ENCODE measurements around the gene ELMO3.
A peak's percentile ranks its signal among the peaks of the same experiment; 100 is the strongest.

The ELMO3 gene

GRCh38 chr16:67198238-67198734, 645 bp upstream of the ELMO3 start:
- peak; percentile 37 for DNase-seq

GRCh38 chr16:67199808-67200198, 872 bp downstream of the ELMO3 start:
- DNase-seq, result no peak

- DNase-seq, result no peak
Observed at GRCh38 chr16:67200491-67200890, 1.6 kb downstream of the ELMO3 start.

- DNase-seq, result no peak
Observed at GRCh38 chr16:67201411-67202345, 2.7 kb downstream of the ELMO3 start.

GRCh38 chr16:67202426-67202825, 3.5 kb downstream of the ELMO3 start:
- DNase-seq, result no peak

- DNase-seq, result no peak
Observed at GRCh38 chr16:67202956-67203493, 4.1 kb downstream of the ELMO3 start.

- no peak for DNase-seq
Observed at GRCh38 chr16:67204076-67204475, 5.1 kb downstream of the ELMO3 start.

GRCh38 chr16:67206129-67206837, 7.4 kb downstream of the ELMO3 start:
- DNase-seq, result no peak

- DNase-seq, result no peak
Observed at GRCh38 chr16:67206838-67207248, 7.9 kb downstream of the ELMO3 start.

GRCh38 chr16:67207249-67208091, 8.5 kb downstream of the ELMO3 start:
- DNase-seq, result no peak

GRCh38 chr16:67208154-67208896, 9.4 kb downstream of the ELMO3 start:
- DNase-seq, result no peak

- no peak for DNase-seq
Observed at GRCh38 chr16:67209565-67209964, 10.6 kb downstream of the ELMO3 start.

- no peak for DNase-seq
Observed at GRCh38 chr16:67210069-67210937, 11.4 kb downstream of the ELMO3 start.

GRCh38 chr16:67211674-67212073, 12.7 kb downstream of the ELMO3 start:
- DNase-seq, result no peak

- no peak for DNase-seq
Observed at GRCh38 chr16:67212766-67213165, 13.8 kb downstream of the ELMO3 start.

- DNase-seq, result no peak
Observed at GRCh38 chr16:67213197-67214019, 14.5 kb downstream of the ELMO3 start.

- DNase-seq, result no peak
Observed at GRCh38 chr16:67215706-67216105, 16.8 kb downstream of the ELMO3 start.

GRCh38 chr16:67216612-67217490, 17.9 kb downstream of the ELMO3 start:
- no peak for DNase-seq
